Activated naive CD4-positive, alpha-beta T cell treated with Interleukin-2 at 50 U/mL for 16 hours (primary cell): Measurements from ENCODE around the gene AUTS2.

Experiments used
- DNase-seq: peaks from one replicate; pipeline ENCODE4 v3.0.0-alpha.2; 2020

Gene AUTS2

DNA sequence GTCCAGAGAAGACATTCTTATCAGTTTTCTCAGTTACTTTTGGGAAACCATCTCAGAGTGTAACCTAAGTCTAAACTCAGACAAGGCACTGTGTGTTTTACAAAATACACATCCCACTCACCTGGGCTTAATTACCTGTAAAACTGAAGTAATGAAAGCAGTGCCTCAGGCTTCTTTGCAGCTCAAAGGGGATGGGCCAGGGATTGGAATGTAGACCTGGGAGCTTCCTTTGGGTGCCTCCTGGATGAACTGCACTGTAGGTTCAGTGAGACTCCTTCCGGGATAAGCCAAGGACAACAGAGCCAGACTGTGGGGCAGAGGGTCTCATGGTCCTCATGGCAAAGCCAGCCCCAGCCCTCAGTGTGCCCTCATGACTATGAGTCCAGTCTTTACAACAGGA, 861.3 kb downstream of the AUTS2 start:
- DNase-seq: no peak

DNA sequence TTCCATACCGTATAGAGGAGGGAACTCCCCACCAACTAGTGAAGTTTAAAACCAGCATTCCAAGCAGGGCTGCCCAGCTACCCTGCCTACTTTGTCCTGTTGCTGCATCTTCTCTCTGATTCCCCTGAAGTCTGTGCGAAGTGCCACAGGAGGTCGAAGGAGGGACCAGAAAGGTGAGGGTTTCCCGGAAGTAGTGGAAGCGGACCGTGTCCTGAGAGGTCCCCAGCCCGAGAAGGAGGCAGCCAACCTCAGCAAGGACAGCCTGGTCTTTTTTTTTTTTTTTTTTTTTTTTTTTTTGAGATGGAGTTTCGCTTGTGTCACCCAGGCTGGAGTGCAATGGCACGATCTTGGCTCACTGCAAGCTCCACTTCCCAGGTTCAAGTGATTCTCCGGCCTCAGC, 861.8 kb downstream of the AUTS2 start:
- no peak for DNase-seq

DNA sequence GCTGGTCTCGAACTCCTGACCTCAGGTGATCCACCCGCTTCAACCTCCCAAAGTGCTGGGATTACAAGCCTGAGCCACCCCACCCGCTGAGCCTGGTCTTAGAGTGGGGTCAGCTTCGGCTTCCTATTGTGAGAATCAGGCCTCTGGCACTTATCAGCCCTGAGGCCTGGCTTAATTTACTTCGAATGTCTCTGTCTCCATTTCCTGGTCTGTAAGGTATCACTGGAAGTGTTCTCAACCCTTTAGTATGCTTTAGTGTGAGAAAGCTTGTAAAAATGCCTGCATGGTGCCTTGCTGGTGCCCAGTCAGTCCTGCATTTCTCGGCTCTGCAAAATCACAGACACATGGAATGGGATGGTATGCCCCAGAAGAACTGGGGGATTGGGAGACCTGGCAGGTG, 862.3 kb downstream of the AUTS2 start:
- no peak for DNase-seq

DNA sequence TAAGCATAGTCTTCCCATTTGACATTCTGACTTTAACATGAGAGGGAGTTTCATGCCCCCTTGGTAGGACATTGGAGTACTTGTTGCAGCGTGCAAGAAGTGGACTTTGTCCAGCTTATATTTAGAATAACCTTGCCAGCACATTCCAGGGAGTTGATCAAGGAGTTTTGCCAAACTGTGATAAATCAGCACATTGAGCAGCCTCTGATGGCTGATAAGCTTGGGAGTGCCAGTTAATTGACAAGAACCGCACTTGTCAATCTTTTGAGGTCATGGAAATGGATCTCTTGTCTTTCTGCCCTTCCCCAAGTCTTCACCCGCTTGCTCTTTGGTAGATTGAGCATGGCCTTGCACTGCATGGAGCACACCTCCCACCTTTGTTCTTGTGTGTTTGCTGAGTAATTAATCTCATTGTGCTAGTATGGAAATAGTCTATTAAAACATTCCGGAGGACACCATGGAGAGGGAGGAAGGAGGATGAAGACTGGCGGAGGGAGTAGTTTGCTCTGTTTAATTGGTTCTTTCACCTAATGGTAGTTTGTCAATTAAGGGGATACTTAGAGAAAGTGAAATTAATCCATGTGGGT, 865.2 kb downstream of the AUTS2 start:
- no peak for DNase-seq

DNA sequence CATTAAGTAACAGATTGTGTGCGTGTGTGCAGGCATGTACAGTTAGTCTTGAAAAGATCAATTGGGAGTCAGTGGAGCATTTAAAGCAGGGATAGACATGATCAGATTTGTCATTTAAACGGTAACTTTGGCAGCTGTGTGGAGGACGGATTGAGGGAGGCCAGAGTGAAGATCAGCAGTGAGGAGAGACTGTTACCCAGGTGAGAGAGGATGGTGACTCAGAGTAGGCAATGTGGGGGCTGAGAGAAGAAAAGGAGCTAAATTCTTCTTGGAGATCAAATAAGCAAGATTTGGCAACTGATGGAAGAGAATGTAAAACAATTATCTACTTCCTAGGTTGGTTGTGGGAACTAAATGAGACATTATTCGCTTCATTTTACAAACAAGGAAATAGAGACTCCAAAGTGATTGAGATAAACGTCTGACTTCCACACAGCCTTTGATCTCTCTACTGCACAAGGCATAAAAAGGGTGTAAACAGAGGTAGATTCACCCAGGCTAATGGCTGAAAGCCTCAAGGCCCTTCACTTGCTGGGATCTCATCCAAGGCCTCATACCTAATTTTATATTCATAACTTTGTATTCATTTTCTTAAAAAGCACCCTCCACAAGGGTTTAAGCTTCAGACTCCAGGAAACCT, 868.6 kb downstream of the AUTS2 start:
- DNase-seq: no peak

DNA sequence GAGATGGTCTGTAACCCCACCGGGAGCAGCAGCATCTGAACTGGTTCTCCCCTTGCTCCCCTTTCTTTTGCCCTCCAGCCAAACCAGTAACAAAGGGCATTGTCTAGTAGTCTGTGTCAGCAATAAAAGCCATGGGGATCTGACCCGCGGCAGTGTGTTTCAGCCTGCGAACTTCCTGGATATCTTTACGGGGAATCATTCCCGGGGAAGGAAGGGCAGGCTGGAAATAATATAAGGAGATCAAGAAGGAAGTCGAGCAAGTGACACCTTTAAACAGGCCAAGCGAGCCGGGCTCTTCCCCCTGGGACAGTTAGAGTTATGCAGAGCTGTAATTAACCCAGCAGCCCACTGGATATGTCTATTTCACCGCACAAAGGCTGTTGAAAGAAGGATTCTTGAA, 872.5 kb downstream of the AUTS2 start:
- no peak for DNase-seq

DNA sequence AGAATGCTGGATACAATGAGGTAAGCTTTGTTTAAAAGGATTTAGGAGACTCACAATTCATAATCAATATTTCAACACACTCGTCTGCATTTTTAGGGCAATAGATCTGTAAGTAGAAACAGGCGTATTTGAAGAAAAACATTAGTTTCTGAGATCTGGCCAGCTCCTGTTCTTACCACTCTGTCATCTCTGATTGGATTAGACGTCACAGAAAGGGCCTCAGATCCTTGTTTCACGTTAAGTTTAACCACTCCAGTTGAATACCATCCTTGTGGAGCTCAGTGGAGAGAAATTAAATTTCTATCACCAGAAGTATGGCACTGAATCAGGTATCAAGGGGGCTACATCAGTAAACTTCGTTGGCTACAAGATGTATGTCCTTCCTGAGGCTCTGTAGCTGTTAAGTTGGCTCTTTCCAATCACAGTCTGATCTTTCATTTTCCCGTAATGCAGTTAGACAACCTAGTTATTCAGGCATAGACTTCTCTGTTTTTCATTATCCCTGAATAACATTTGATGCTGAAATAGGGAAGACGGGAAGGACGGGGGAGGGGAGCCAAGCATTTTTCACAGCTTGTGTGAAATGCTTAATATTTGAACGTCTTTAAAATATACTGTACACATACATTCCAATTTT, 874.4 kb downstream of the AUTS2 start:
- no peak for DNase-seq

DNA sequence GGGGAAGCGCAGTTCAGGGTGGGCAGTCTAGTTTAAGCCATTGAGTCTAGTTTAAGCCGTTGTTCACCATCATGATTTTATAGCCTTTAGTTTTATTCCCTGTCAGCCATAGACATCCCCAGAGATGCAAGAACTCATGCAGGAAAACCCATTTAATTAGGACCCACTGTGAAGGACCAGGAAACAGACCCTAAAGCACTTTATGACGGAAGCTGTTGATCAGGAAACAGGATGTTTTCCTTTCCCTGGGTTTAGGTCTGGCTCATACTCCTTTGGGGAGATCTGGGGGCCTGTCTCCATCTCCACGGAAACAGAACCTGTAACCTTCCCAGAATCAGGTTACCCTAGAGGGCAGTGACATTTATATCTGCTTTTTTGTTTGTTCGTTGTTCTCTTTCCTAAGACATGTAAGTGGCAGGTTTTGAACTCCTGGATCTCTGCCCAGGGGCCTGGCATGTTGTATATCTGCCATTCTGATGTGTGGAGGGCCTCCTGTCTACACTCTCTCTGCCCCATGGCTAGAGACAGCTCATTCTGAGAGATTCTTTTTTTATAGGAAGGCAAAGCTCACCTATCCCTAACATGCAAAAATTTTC, 876.5 kb downstream of the AUTS2 start:
- no peak for DNase-seq

DNA sequence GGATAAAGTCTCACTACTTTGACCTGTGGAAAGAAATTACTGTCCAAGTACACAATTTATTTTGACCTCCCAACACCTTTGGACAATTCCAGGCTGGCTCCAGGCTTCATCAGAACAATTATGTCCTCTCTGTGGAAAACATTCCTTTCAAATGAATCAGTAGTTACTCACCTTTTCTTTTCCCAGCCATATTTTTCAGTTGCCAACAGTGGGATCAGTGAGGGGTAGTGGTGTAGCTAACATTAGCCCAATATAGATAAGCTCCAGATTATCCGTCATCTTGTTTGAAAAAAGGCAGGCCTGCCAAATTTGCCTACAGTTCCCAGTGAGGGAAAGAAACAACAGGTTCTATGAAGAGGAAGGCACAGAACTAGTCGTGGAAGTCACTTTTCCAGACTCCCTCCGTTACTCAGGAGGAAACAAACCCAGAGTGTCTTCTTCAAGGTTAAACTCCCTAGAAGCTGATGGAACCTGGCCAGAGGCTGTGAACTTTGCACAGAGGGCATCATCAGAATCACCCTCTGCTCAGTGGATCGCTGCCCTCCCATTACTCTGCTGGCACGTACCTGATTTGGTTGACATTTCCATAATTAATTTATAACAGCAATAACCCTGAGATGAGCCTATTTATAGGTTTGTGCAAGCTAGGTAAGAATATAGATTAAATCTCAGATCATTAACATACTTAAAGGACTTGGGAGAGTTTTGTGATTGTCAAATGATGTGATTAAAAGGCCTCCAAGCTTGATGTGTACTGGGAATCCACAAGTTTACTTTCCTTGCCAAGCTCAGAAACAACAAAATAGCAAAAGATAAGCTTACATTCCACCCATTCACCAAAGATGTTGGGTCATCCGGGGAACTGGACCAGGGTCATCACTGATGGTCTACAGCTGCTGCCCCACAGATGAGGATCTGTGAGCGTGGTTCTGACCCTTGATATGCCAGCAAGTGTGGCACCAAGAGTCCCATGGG, 879.0 kb downstream of the AUTS2 start:
- no peak for DNase-seq

DNA sequence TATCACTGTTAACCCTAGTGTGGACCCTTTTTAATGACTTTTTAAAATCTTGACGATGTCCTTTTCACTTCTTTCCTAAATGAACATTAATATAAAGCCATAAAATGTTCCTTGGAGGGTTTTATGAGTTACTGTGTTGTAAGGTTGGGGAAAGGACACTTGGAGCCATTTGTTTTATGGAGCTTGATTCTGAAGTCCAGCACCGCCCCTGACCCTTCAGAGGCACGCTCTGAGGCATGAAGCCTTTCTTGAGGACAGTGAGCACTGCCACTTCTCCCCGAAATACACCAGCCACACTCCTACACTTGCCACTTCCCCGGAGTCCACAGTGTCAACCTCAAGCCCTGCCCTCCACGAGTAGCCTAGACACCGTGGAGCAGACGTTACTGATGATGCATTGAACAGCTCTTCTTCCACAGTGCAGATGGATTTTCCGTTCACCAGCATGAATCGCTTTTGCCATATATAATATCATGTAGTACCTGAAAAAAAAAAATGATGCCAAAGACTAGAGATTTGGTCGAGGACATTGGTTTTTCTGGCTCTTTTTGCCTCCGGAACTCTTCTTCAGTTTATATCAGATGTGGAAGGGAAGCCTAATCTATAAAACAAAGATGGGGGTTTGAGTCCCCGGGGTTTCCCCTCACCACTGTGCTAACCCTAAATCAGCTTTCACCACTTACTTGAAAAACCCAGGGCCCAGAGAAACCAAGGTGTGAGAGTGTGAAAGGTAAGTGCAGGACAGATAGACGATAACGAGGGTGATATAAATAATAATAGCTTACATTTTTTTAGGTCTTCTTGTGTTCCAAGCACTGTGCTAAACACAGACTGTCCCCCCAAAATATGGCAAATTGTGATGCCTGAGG, 881.1 kb downstream of the AUTS2 start:
- DNase-seq: no peak

DNA sequence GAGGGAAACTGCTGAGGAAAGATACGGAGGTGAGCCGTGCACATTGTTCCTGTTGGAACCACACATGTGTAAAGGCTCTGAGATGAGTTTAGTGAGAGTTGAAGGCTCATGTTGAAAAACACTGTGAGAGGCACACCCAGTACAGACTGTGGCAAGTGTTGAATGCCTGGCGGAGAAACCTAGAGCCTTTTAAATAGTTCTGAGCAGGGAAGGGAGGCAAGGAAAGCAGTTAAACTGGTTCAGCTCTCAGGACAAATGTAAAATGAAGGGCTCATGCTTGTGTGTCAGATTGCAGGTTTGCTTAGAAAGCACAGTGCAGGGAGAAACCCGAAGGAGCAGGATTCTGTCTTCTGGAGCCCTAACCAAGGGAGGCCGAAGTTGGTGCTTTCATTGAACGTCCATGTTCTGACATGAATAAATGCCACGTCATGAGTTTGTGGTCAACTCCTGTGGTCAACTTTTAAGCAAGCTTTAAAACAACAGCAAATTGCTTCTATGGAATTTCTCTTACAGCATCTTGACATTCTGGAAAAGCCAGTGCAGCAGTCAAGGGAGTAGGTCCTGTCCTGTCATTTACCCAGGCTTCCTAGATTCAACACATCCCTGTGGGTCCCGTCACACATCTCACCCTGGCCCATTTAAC, 882.8 kb downstream of the AUTS2 start:
- DNase-seq: no peak

DNA sequence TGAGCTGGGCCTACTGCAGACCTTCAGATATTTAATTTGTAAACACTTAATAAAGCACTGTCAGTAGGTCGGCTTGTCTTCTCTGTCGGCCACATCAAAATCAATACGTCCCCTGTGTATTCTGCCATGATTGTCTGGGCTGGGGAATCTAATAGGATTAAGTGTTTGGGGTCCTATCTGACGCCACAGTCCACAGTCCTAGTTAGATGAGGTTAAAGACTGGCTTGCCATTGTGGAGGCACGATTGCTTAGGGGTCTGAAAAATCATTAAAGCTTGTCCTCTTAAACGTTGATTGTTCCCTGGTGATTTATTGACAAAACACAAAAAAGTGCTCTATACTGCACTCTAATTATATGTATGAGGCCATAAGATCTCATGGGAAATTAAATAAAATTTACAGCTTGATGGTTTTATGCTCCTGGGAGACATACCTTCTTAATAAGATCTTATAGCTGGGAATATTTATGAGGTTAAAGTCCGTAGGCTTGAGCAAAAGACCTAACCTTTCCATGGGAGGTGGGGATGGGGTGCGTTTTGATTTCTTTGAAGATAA, 883.4 kb downstream of the AUTS2 start:
- no peak for DNase-seq

DNA sequence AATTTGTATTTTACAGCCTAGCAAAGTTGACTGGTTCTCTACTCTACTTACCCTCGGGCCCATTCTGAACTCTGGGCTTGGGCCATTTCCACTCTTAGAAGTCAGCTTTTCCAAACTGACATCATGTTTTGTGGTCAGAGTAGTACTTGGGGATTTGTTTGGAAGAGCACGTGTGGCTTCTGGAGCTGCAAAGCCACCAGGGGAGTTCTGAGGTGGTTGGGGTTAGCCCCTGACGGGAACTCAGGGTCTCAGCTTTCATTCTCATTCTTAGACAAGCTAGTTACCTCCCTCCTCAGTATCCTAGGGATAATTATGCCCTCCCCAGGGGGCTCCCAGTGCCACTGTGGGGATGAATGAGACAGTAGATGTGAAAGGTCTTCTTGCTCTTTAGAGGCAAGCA, 886.0 kb downstream of the AUTS2 start:
- no peak for DNase-seq

DNA sequence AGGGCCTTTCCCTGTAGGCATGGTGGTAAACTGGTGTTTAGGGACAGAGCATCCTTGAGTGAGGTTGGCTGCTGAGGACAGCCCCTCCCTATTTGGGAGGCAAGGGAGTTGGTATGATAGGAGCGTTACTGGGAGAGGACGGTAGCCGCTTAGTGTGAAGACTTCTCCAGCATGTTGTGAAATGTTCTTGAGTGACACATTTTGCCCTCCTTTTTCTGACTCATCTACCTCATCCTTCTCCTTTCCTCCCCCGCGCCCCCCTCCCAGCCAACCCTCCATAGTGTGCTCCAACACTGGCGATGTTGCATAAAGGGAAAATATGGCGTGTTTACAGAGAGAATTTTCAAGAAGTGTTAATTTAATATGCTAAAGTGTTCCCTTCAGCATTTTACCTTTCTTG, 888.7 kb downstream of the AUTS2 start:
- no peak for DNase-seq

DNA sequence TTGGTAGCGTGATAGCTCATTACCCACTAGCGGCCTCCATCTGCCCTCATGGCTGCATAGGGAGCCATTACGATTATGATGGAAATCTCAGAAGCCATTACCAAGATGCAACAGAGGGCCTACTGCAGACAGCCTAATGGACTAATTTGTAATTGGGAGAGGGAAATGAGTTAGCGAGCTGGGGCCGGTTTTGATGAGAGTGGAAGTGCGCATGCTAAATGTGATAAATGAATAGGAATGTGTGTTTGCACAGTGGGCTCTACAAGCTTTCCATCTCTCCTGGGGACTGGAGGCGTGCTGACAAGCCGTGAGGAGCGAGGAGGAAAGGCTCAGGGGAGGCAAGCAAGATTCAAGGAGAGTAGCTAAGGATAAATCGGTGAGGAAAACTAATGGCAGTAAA, 889.2 kb downstream of the AUTS2 start:
- no peak for DNase-seq

DNA sequence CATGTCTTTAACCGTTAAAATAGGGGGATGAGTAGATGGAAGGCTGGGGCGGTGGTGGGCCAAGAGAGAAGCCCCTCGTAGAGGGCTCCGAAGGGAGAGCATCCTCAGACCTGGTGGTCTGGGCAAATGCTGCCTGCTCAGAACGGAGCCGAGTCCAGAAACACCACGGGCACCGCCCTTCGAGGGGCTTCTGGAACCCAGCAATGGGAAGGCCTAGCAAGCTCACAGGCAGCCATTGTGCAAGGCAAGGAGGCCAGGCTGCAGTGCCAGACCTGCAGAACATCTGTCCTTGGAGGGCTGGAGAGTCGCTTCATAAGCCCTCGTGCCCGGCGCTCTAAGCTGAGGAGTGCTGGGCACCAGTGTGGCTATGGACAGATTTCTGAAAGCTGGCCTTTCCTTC, 889.6 kb downstream of the AUTS2 start:
- no peak for DNase-seq

DNA sequence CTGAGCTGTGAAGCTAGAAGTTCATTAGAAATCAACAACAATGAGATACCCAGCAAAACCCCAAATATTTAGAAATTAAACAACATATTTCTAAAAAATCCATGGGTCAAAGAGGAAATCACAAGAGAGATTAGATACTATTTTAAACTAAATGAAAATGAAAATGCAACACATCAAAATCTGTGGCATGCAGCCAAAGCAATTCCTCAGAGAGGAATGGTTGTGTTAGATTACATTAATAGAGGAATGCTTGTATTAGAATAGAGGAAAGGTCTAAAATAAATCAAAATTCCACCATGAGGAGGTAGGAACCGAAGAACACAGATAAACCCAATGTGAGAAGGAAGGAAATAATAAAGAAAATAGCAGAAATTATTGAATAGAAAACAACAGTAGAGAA, 891.5 kb downstream of the AUTS2 start:
- DNase-seq: no peak

DNA sequence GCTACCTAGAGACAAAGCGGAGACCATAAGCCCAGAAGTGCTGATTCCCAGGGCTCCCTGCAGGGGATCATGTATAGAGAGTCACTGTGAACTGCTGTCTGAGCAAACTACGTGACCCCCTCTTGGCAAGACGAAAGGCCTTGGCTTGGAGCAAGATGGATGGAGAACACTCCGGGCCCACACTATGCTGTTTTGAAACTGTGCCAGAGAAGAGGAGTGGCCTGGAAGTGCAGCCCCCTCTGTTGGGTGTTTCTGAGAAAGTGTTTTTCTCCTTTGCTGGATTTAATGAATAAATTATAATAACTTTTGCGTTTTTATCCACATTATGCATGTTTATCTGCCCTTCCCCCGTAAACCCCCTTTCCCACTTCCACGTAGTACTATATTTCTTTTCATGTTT, 894.4 kb downstream of the AUTS2 start:
- no peak for DNase-seq

DNA sequence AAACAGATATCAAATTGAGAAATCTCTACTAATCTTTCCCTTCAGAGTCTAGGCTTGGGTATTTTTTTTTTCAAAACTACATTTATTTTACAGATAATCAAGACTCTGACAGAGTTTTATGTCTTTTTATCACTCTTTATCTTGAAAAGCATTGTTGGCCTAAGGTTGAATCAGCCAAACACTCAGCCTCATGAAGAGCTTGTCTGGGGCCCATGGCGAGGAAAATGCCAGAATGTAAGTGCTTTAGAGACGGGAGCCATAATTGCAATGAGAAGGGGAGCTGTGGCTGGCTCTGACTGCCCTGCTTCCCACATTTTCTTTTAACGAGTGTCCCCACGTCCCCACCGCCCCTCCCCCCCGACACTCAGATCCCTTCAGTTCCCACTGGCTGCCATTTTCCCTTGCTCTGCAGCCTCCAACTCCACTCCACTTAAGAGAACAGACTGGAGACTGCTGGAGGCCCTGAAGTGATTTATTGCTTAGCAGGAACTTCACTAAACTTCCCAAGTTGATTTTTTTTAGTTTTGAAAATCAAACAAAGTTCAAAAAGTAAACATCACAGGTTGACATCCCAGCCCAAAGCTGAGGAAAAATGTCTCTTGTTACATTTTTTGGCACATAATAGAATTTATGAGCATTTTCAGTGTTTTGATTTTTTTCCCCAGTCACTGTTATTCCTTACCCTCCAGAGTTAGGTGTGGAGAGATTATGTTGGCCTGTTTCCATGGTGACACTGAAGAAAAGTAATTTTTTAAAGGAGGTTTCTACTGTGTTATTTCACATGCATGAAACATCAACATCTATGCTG, 896.2 kb downstream of the AUTS2 start:
- DNase-seq: no peak

DNA sequence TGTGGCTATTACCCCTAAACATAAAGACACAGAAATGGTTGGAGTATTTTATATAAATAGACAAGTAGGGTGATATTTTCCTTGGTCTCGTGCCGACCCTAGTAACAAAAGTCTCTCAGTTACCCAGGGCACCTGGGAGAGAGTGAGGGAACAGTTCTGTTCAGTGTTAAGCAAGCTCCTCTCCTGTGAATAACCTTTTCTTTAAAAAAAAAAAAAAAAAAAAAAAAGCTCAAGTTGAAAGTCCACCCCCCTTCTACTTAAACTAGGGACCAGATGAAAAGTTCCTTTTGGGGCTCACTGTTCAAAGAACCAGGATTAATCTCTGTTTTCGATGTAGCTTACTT, 896.7 kb downstream of the AUTS2 start:
- no peak for DNase-seq

DNA sequence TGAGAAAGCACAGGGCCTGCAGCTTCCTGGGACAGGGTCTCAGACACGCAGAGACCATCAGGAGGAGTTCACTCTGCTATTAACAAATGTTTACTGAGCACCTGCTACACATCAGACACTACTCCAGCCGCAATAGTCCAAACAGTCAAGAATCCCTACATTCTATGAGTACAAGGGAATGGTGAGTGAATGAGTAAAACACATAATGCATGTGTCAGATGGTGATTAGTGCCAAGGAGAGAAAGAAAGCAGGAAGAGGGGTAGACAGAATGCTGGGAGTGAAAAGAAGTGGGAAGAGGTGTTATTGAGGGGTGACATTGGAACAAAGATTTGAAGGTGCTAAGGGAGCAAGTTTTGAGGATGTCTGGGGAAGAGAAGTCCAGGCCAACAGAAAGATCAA, 899.5 kb downstream of the AUTS2 start:
- no peak for DNase-seq
